Liver (tissue), 3 donors: ENCODE data around the gene RANGAP1.

Experiments used
- EGR1 ChIP-seq, 2 donors: IDR thresholded peaks; 2 replicates each; pipeline ENCODE4 v1.6.1; 2016 to 2018; ENCODE audit warnings: antibody characterized with exemption in 2 of 2, low read depth in 2 of 2
- FOXA1 ChIP-seq: IDR thresholded peaks from 2 replicates; pipeline ENCODE4 v1.6.1; 2016; ENCODE audit warnings: antibody characterized with exemption
- GABPA ChIP-seq, 2 donors: IDR thresholded peaks in 1 of 2; conservative IDR thresholded peaks in 1 of 2; 2 replicates each; pipeline ENCODE4 v1.6.1; 2016; ENCODE audit warnings: antibody characterized with exemption in 2 of 2, mild to moderate bottlenecking in 1 of 2, moderate library complexity in 1 of 2
- RXRA ChIP-seq, 2 donors: IDR thresholded peaks; 2 replicates each; pipeline ENCODE4 v1.6.1; 2017 to 2018; ENCODE audit warnings: antibody characterized with exemption in 2 of 2, mild to moderate bottlenecking in 1 of 2
- SP1 ChIP-seq: IDR thresholded peaks from 2 replicates; pipeline ENCODE4 v1.6.1; 2018; ENCODE audit warnings: antibody characterized with exemption, mild to moderate bottlenecking
- YY1 ChIP-seq: IDR thresholded peaks from 2 replicates; pipeline ENCODE4 v1.6.1; 2016; ENCODE audit warnings: antibody characterized with exemption, mild to moderate bottlenecking
- TF ChIP-seq, protein P1 (sequence below): fragments of 150-350 bp; IDR thresholded peaks from 2 replicates; pipeline ENCODE4 v1.5.1; 2017; ENCODE audit warnings: improper control_type of control experiment, low read depth, low read length; ENCODE audit not compliant: missing input control
- TF ChIP-seq, protein P2 (sequence below): IDR thresholded peaks from 2 replicates; pipeline ENCODE4 v1.6.1; 2016; ENCODE audit warnings: antibody characterized with exemption, mild to moderate bottlenecking
- donor health status: healthy.
- donor health status: healthy.

GRCh38 chr22:41230401-41230785 lies 55.6 kb downstream of the RANGAP1 start:
- no peak for TF ChIP-seq EGR1 (IDR thresholded peaks at IDR 0.05; ENCODE audit: low read depth in 2 of 2)
- TF ChIP-seq, protein P1, sequence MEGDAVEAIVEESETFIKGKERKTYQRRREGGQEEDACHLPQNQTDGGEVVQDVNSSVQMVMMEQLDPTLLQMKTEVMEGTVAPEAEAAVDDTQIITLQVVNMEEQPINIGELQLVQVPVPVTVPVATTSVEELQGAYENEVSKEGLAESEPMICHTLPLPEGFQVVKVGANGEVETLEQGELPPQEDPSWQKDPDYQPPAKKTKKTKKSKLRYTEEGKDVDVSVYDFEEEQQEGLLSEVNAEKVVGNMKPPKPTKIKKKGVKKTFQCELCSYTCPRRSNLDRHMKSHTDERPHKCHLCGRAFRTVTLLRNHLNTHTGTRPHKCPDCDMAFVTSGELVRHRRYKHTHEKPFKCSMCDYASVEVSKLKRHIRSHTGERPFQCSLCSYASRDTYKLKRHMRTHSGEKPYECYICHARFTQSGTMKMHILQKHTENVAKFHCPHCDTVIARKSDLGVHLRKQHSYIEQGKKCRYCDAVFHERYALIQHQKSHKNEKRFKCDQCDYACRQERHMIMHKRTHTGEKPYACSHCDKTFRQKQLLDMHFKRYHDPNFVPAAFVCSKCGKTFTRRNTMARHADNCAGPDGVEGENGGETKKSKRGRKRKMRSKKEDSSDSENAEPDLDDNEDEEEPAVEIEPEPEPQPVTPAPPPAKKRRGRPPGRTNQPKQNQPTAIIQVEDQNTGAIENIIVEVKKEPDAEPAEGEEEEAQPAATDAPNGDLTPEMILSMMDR = no peak
- no peak for TF ChIP-seq GABPA (IDR thresholded peaks at IDR 0.05 in 1 of 2, conservative IDR thresholded peaks at IDR 0.05 in 1 of 2)
- no peak for TF ChIP-seq SP1
- TF ChIP-seq, protein P2, sequence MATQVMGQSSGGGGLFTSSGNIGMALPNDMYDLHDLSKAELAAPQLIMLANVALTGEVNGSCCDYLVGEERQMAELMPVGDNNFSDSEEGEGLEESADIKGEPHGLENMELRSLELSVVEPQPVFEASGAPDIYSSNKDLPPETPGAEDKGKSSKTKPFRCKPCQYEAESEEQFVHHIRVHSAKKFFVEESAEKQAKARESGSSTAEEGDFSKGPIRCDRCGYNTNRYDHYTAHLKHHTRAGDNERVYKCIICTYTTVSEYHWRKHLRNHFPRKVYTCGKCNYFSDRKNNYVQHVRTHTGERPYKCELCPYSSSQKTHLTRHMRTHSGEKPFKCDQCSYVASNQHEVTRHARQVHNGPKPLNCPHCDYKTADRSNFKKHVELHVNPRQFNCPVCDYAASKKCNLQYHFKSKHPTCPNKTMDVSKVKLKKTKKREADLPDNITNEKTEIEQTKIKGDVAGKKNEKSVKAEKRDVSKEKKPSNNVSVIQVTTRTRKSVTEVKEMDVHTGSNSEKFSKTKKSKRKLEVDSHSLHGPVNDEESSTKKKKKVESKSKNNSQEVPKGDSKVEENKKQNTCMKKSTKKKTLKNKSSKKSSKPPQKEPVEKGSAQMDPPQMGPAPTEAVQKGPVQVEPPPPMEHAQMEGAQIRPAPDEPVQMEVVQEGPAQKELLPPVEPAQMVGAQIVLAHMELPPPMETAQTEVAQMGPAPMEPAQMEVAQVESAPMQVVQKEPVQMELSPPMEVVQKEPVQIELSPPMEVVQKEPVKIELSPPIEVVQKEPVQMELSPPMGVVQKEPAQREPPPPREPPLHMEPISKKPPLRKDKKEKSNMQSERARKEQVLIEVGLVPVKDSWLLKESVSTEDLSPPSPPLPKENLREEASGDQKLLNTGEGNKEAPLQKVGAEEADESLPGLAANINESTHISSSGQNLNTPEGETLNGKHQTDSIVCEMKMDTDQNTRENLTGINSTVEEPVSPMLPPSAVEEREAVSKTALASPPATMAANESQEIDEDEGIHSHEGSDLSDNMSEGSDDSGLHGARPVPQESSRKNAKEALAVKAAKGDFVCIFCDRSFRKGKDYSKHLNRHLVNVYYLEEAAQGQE = no peak
- no peak for TF ChIP-seq RXRA (IDR thresholded peaks at IDR 0.05)
- no peak for TF ChIP-seq YY1
- TF ChIP-seq FOXA1 = no peak
